Measurements from ENCODE around the gene USH2A.

- TF ChIP-seq CTCF (IDR thresholded peaks at IDR 0.05; ENCODE audit: borderline replicate concordance, extremely low read depth, low read length, poor library complexity, severe bottlenecking) (no peak), EZH2 (IDR thresholded peaks at IDR 0.05; ENCODE audit: borderline replicate concordance, low read depth, low read length, severe bottlenecking) (no peak)
Observed at GRCh38 chr1:216222288-216222687, 201.0 kb downstream of the USH2A start.

Data from DND-41 (cell line).